GM19467 (cell line): ENCODE measurements around the gene ZNF438.
"Not testable (repeated sequence)": the region's sequence is repeated elsewhere in the genome, so short reads cannot be mapped to it uniquely, and the experiment has no call there.

ENCODE experiments used
- ATAC-seq: cut with Tn5 transposase; IDR thresholded peaks from one replicate; pipeline ENCODE4 v1.9.1; 2021; ENCODE audit warnings: mild to moderate bottlenecking, moderate library complexity; ENCODE audit not compliant: unreplicated experiment

ZNF438 gene

DNA sequence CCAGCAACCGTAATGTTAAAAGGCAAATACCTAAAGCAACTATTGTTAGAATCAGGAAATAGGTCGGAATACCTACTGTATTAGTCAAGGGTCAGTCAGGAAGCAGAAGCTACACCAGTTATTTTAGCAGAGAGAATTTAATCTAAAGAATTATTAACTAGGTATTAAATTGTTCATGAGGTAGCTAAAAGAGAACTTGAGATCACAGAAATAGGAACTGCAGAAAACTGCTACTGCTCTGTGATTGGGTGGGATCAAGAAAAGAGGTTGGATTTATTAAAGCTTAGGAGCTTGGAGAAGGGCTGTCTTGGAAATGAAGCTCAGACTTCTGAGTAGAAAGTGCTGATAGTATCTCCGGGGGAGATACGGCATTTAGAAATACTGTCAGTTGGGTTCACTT lies 20.0 kb upstream of the ZNF438 start:
- ATAC-seq, result no peak

- ATAC-seq, result no peak
These were observed 11.0 kb upstream of the ZNF438 start for GRCh38 chr10:31042670-31043069.

DNA sequence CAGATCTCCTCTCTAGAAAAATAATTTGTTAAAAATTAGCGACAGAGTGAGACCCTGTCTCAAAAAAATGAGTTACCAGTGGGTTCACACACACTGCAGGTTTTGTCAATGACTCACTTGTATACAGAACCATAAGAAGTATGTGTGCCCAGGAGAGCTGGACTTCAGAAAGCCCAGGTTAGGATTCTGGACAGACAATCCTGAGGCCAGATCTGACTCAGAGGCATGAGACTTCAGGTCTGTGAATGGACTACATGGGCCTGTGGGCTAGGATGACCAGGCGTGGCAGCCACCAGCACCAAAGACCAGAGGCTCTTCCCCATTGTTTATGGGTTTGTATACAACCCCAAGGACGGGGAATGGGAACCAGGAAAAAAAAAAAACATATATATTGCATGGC lies 9.3 kb upstream of the ZNF438 start:
- no peak for ATAC-seq

- ATAC-seq, result not testable (repeated sequence)
These were observed 7.3 kb upstream of the ZNF438 start for GRCh38 chr10:31039006-31039405.

- no peak for ATAC-seq
These were observed 6.1 kb upstream of the ZNF438 start for GRCh38 chr10:31037749-31038148.

- ATAC-seq, result no peak
These were observed 4.5 kb upstream of the ZNF438 start for GRCh38 chr10:31036209-31036608.

GRCh38 chr10:31035266-31035798 lies 3.7 kb upstream of the ZNF438 start:
- ATAC-seq, result no peak

- no peak for ATAC-seq
These were observed 2.6 kb upstream of the ZNF438 start for GRCh38 chr10:31034098-31034909.

DNA sequence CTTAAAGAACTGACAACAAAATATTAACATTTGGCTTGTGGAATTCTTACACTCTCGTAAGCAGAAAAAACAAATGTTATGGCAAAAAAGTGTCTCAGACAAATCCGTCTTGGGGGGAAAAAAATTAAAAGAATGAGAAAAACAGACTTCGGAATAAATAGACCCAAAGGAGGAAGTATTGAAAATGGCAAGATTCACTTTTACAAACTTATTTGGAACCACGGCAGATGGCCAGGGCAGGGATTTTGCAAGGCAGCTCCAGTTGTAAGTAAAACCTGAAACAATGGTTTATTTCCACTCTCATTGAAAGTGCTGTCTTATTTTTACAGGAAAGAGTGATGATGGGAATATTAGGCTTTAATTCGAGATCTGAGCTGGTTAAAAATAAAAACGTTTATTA lies 1.5 kb upstream of the ZNF438 start:
- ATAC-seq, result no peak

DNA sequence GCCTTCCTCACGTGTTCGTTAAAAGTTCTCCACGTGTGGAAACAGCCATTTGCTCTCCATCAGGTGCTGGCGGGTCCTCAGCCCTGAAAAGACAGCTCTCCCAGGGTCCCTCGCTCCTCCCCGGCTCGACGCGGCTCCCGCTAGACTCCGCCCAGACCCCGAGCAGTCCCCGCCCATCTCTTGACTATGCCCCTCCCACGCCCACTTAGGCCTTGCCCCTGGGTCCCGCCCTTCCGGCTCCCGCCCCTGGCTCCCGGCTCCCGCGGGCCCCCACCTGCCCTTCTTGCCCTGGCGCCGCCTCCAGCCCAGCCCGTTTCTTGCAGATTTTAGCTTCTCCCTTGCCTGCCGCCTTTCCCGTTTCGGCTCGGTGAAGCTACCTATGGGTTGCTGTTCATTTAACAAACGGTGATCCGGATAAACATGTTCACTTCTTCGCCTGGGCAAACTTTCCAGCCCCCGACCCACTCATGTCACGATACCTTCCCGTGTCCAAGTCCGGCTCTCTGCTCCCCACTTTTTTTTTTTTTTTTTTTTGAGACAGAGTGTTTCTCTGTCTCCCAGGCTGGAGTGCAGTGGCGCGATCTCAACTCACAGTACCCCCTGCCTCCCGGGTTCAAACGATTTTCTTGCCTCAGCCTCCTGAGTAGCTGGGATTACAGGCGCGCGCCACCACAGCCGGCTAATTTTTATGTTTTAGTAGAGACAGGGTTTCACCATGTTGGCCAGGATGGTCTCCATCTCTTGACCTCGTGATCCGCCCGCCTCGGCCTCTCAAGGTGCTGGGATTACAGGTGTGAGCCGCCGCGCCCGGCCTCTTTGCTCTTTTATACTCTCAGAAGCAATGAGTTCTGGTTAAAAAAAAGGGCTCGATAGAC lies 830 bp upstream of the ZNF438 start:
- peak; percentile 84 for ATAC-seq

DNA sequence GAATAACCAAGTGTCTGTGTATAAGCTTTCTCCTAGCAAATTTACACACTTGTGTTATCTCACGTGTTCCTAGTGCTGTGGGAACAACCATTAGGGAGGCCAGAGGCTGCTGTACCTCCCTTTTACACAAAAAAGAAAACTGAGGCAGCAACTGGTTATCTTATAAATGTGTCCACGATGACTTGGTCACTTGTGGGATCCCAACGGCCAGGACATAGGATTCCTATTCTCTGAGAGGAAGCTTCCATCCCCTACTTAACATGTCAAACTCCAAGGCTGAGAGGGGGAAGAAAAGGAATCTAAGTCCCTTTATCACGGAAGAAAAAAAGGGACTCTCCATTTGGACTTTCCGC lies 484 bp downstream of the ZNF438 start:
- ATAC-seq, result no peak

GRCh38 chr10:31030800-31031199 lies 865 bp downstream of the ZNF438 start:
- no peak for ATAC-seq

DNA sequence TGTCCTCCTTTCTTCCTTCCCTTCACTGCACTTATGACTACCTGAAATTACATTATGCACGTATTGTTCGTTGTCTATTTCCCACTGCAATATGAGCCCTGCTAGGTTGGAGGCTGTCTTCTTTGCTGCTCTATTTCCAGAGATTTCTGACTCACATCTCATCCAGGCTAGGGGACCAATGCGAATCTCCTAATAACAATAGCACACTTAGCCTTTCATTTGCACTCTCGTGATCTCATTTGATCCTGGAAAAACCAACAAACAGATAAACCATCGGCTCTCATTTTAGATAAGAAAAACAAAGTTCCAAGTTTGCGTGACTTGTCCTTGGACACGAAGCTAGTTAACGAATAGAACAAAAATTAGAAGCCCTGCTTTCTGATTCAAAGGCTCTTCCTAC lies 1.4 kb downstream of the ZNF438 start:
- ATAC-seq, result no peak

GRCh38 chr10:31028081-31028480 lies 3.6 kb downstream of the ZNF438 start:
- ATAC-seq, result no peak

GRCh38 chr10:31026279-31026678 lies 5.4 kb downstream of the ZNF438 start:
- not testable (repeated sequence) for ATAC-seq

DNA sequence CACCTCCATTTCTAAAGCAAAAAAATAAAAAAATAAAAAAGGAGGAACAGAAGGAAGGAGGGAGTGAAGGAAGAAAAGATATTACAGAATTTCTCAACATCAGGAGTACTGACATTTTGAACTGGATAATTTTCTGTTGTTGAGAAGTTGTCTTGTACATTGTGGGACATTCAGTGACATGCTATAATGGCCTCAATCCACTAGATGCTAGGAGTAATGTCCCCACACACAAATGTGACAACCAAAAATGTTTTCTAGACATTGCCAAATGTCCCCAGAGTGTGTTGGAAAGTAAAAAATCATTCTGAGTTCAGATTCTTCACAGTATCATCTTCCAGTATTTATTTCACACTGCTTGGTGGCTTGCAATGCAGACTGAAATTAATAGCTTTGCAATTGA lies 6.5 kb downstream of the ZNF438 start:
- ATAC-seq, result no peak

GRCh38 chr10:31023558-31023957 lies 8.1 kb downstream of the ZNF438 start:
- ATAC-seq, result no peak

DNA sequence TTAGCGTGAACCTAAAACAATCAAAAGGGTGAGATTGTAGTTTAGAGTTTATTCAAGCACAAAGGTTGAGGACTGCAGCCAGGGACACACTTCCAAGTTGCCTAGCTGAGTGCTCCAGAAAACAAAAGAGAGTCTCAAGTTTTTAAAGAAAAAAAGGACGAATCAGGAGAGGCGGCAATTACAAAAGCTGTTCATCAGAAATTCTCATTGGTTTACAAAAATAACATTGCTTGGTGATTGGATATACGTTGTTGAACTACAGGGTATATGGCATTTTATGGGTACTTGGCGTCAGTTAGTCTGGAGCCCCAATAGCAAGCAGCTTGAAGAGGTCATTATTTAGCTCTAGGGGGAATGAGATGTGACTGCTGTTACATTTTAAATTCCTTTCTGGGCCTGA lies 11.5 kb downstream of the ZNF438 start:
- no peak for ATAC-seq

DNA sequence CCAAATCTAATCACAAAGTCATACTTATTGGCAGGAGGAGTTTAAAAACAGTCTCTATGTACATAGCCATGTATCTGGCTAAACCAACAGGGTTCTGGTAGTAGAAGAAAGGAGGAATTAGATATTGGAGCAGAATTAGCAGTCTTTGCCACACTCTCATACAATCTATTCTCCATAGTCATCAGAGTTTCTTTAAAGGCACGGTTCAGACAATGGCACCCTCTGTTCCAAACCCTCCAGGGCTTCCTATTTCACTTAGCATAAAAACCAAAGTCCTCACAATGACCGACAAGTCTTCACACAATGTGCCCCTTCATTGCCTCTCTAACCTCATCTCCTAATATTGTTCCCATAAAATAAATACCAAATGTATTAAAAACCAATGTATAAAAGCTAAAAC lies 12.7 kb downstream of the ZNF438 start:
- ATAC-seq, result no peak

DNA sequence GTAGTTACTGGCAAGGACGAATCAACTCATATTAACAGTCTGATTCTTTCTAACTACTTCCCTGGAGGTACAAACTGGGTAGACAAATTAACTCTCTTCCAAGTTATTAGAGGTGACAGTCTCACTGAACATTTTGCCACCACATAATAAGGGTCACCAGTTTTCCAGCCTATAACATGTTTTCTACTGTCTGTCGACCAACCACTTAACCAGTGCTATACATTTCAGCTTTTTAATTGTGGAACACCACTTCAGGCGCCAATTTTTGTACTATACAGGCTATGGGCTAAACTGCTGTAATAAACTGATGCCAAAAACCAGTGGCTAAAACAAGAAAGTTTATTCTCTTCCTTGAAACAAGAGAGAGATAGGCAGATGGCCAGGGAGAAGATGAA lies 13.3 kb downstream of the ZNF438 start:
- ATAC-seq, result no peak

- no peak for ATAC-seq
These were observed 13.9 kb downstream of the ZNF438 start for GRCh38 chr10:31017534-31018355.
